DMS53 (cell line): ENCODE data around the gene PEF1.

ENCODE experiments used
- DNase-seq: peaks from one replicate; lab custom pipeline; 2025; lab: John Stamatoyannopoulos, UW

PEF1 gene

DNA sequence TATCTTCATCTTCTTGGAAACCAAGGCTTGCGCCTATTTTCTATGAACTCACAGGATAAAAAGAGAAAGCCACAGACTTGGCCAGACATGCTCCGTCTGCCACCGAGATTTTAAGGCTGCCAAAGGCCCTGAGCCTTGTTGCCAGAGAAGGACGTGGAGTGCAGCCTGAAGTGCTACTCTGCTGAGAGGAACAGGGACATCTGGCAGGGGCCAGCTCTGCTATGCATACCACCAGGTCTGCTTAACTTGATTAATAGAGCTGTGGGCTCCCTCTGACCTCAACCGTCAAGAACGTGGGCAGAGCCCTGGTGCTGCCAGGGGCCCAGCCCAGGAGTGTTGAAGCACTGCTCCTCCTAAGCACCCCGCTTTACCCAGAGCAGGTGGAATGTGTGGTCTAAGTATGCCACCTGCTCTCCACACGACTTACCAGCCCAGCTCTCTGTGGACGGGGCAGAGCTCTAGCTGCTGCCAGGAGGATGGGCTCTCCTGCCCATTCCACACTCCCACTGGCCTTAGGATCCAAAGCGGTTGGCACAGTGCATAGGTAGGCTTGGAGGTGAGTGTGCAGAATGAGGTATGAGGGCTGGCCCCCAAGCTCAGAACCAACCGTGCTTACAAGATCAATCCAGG, 16.6 kb downstream of the PEF1 start:
- no peak for DNase-seq

DNA sequence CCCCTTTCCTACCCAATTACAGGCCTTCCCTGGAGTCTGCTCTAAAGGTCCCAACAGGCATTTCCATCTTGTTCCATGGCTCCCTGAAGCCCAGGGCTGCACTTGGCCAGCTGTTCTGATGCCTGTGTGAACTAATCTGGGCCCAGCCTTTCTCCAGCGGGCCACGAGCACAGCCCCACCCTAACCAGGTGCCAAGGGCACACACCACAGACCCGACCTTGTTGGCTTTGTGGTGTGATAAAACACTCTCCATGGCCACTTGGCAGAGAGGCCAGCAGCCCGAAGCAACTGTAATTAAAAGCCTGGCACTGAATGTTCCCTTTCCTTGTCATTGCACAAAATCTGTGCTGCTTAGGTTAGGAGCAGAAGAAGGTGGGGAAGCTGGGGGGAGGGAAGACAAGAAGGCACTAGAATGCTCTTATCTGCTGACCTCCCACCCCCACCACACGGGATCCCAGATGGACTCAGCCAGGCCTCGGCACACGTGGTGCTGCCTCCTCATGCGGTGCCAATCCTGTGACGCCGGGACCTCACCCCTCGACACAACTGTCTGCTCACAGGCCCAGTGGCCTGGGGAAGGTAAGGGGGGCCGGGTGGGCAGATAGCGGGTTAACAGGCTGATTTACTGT, 17.3 kb downstream of the PEF1 start:
- DNase-seq, result no peak

DNA sequence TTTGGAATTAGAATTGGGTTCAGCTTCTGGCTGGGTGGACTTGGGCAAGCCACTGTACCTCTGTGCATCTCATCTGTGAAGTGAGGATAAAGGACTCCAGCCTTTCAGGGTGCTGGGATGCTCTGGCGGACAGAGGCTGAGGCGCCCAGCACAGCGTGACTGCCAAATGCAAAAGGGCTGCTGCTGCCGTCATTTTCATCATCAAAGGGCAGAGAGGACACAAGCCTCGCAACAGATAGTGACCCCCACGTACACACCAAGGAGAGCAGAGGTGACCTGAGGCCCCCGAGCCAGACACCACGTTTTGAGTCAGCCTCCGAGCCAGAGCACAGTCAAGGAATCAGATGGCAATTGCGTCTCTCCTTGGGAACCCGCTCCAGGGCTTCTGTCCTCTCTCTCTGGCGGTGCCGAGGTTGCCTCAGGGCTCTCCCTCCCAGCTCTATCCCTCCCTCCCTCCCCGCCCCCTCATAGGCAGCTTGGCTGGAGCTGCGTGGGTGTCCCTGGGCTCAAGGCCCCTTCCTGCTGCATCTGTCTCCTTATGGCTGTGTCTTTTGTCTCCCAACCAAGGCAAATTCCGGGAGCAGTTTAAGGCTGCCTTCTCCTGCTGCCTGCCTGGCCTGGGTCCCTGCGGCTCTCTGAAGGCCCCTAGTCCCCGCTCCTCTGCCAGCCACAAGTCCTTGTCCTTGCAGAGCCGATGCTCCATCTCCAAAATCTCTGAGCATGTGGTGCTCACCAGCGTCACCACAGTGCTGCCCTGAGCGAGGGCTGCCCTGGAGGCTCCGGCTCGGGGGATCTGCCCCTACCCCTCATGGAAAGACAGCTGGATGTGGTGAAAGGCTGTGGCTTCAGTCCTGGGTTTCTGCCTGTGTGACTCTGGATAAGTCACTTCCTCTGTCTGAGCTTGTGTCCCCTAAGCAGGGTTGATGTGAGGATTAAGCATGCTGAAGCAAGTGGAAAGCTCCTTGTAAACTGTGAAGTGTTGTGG, 18.2 kb downstream of the PEF1 start:
- DNase-seq, result no peak

GRCh38 chr1:31625561-31626222, 19.0 kb downstream of the PEF1 start:
- DNase-seq, result no peak

- DNase-seq, result no peak
Measured at GRCh38 chr1:31624731-31625514, 19.8 kb downstream of the PEF1 start.

GRCh38 chr1:31624309-31624708, 20.4 kb downstream of the PEF1 start:
- DNase-seq, result no peak

- DNase-seq, result no peak
Measured at GRCh38 chr1:31623365-31623764, 21.3 kb downstream of the PEF1 start.

GRCh38 chr1:31621847-31622730, 22.6 kb downstream of the PEF1 start:
- DNase-seq, result no peak

GRCh38 chr1:31621498-31621820, 23.2 kb downstream of the PEF1 start:
- no peak for DNase-seq

DNA sequence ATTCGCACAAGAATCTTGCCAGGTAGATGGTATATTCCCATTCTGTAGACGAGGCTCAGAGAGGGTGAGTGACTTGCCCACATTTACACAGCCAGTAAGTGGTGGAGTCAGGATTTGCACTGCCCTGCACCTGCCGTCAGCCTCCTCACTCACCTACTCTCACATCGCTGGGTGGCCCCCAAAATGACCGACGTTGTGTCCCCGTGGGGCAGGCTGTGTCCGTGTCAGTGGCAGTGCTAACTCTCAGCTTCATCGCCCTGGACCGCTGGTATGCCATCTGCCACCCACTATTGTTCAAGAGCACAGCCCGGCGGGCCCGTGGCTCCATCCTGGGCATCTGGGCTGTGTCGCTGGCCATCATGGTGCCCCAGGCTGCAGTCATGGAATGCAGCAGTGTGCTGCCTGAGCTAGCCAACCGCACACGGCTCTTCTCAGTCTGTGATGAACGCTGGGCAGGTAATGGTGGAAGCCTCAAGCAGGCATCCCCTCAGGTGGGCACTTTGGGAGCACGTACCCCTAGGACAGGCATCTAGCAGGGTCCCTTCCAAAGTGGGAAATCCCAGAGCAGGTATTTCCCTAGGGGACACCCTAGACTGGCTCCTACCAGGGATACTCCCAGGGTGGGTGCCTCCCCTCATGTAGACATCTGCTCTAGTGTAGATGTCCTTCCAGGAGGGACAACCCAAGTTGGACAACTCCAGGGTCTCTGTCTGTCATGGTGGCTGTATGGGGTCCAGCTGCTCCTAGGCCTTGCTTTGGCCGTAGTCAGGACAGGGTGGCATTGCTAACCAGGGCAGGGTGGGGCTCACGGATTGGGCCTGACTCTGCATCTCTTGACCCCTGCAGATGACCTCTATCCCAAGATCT, 23.8 kb downstream of the PEF1 start:
- DNase-seq, result no peak

- peak; percentile 36 for DNase-seq
Measured at GRCh38 chr1:31618916-31619846, 25.5 kb downstream of the PEF1 start.

- DNase-seq, result peak; percentile 78
Measured at GRCh38 chr1:31617916-31618746, 26.5 kb downstream of the PEF1 start.

- peak; percentile 43 for DNase-seq
Measured at GRCh38 chr1:31617218-31617915, 27.3 kb downstream of the PEF1 start, which contains the start of gene HCRTR1. HCRTR1 (plus strand) TSS chr1:31617689; CDS start chr1:31619193, 1,504 bp downstream.

- DNase-seq, result no peak
Measured at GRCh38 chr1:31615939-31616338, 28.7 kb downstream of the PEF1 start.

- no peak for DNase-seq
Measured at GRCh38 chr1:31615414-31615813, 29.3 kb downstream of the PEF1 start.

- no peak for DNase-seq
Measured at GRCh38 chr1:31614414-31615005, 30.2 kb downstream of the PEF1 start.
